ENCODE data around the gene CDH15. TPM values are rescaled to one million over a fixed set of nuclear protein-coding genes. Genes with fewer than 3 reads are reported as not detected.
"Not testable (repeated sequence)": the region's sequence is repeated elsewhere in the genome, so short reads cannot be mapped to it uniquely, and the experiment has no call there.

CDH15 gene
- total and polyA plus RNA-seq, 2 of the 13 experiments (the other 11 are each of a cell fraction or from before 2014, with no cell fraction given): 0.74 to 2.2 TPM

DNA sequence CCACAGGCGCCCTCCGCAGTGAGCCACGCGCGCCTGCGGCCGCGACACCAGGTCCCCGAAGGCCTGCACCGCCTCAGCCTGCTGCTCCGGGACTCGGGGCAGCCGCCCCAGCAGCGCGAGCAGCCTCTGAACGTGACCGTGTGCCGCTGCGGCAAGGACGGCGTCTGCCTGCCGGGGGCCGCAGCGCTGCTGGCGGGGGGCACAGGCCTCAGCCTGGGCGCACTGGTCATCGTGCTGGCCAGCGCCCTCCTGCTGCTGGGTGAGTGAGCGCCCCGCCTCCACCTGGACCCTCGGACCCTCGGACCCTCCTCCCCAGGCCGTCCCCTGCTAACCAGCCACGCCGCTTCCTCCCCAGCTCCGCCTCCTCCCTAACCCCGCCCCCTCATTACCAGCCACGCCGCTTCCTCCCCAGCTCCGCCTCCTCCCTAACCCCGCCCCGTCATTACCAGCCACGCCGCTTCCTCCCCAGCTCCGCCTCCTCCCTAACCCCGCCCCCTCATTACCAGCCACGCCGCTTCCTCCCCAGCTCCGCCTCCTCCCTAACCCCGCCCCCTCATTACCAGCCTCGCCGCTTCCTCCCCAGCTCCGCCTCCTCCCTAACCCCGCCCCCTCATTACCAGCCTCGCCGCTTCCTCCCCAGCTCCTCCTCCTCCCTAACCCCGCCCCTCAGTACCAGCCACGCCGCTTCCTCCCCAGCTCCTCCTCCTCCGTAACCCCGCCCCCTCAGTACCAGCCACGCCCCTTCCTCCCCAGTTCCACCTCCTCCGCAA, 20.8 kb downstream of the CDH15 start:
- FAIRE-seq (peak; percentile 91), ATAC-seq (peak; percentile 66), DNase-seq (ENCODE audit: low spot score) (peak; percentile 84)
- BruUV-seq (replicated peaks); H3K27me3 ChIP-seq (ENCODE audit: control insufficient read depth in 1 of 2, insufficient read depth in 2 of 2, low read length in 2 of 2); CTCF ChIA-PET (ENCODE audit: low intra/inter-chr PET ratio, low total read pairs); H3K79me2 ChIP-seq (ENCODE audit: insufficient read depth, low read length); in situ Hi-C loops (cut with HindIII; ENCODE audit: extremely low pct_ligation_motif_present, low pct_unique_long_range_greater_than_20kb); H2AFZ ChIP-seq (ENCODE audit: low read length); intact Hi-C loops (cut with micrococcal nuclease; ENCODE audit: unreplicated experiment); H3K36me3 ChIP-seq (replicated peaks in 1 of 2; ENCODE audit: control insufficient read depth in 1 of 2, insufficient read depth in 2 of 2, low read length in 2 of 2); H3K9me3 ChIP-seq (ENCODE audit: low read length): not testable (repeated sequence)
- POLR2A ChIA-PET: interaction anchor here (0.8 to 3.0 kb wide), 13 partner anchors 8 to 433 kb away, joined by 3 to 44 read pairs (median 6); partner anchors contain the start of genes APRT, CDH15, PIEZO1 and SLC22A31
- Histone ChIP-seq H3K27ac (ENCODE audit: extremely low read length, insufficient read depth, low read length) (peak overlapping the region; percentile 99), H3K4me1 (ENCODE audit: insufficient read depth, low read length) (peaks cover 43% of the 10 kb centered on the region), H3K4me3 (replicated peaks in 1 of 3; ENCODE audit: insufficient read depth in 1 of 3, low read depth in 2 of 3, low read length in 3 of 3) (peak overlapping the region; percentile 60 to 86 (median 75); a peak in 5 of 6 replicates), H3K4me2 (ENCODE audit: low read depth, low read length) (peak overlapping the region; percentile 95), H3K9ac (ENCODE audit: insufficient read depth, low read depth, low read length) (peak overlapping the region; percentile 97), H4K20me1 (ENCODE audit: insufficient read depth, low read length) (peaks cover 26% of the 10 kb centered on the region; the same call in 1 of the 2 replicates)
- 34% methylated on average over 39 of the region's 63 CpGs for WGBS (ENCODE audit: low lambda C conversion rate)
- peak; percentile 71; the same call in 1 of the 2 replicates for TF ChIP-seq ZNF879 (CRISPR knock-in tag; IDR thresholded peaks at IDR 0.05)
- peak; percentile 72; the same call in 1 of the 2 replicates for TF ChIP-seq ZBTB26 (CRISPR knock-in tag; IDR thresholded peaks at IDR 0.05; ENCODE audit: borderline replicate concordance)
- peak; percentile 90 for TF ChIP-seq ZGPAT (CRISPR knock-in tag; IDR thresholded peaks at IDR 0.05)
- TF ChIP-seq YEATS4 (CRISPR knock-in tag; IDR thresholded peaks at IDR 0.05; ENCODE audit: borderline replicate concordance): peak; percentile 84
- peak; percentile 33; the same call in 1 of the 2 replicates for TF ChIP-seq NFYB (CRISPR knock-in tag; IDR thresholded peaks at IDR 0.05)
- TF ChIP-seq CBFB (CRISPR knock-in tag; IDR thresholded peaks at IDR 0.05): peak; percentile 85
- TF ChIP-seq ZNF275 (CRISPR knock-in tag; IDR thresholded peaks at IDR 0.05; ENCODE audit: borderline replicate concordance): peak; percentile 86
- TF ChIP-seq THAP11 (CRISPR knock-in tag; IDR thresholded peaks at IDR 0.05): peak; percentile 35; the same call in 1 of the 2 replicates
- TF ChIP-seq POLR2A (IDR thresholded peaks at IDR 0.05; ENCODE audit: insufficient read depth in 1 of 2, low read depth in 2 of 2, low read length in 2 of 2): peak in 1 of 2 experiments; percentile 94; a peak in 2 of 4 replicates
- TF ChIP-seq, protein P1, sequence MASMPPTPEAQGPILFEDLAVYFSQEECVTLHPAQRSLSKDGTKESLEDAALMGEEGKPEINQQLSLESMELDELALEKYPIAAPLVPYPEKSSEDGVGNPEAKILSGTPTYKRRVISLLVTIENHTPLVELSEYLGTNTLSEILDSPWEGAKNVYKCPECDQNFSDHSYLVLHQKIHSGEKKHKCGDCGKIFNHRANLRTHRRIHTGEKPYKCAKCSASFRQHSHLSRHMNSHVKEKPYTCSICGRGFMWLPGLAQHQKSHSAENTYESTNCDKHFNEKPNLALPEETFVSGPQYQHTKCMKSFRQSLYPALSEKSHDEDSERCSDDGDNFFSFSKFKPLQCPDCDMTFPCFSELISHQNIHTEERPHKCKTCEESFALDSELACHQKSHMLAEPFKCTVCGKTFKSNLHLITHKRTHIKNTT (CRISPR knock-in tag; IDR thresholded peaks at IDR 0.05): peak; percentile 82; the same call in 1 of the 2 replicates
- TF ChIP-seq HOXA5 (CRISPR knock-in tag; IDR thresholded peaks at IDR 0.05): peak; percentile 36; the same call in 1 of the 2 replicates
